H9 (cell line): ENCODE data around the gene ARHGEF2. TPM values are rescaled to one million over a fixed set of nuclear protein-coding genes. Genes with fewer than 3 reads are reported as not detected.

Experiments
- DNase-seq: peaks from one replicate; pipeline ENCODE4 v3.0.0-alpha.2; 2017
- H2AFZ ChIP-seq: one replicate; pipeline ENCODE4 v1.6.1; 2013; ENCODE audit warnings: mild to moderate bottlenecking, low read length, control low read depth, moderate library complexity
- H2AK5ac ChIP-seq: 2 replicates; pipeline ENCODE4 v1.6.1; 2013; ENCODE audit warnings: low read length, control low read depth, mixed read lengths; ENCODE audit not compliant: insufficient read length
- H2BK120ac ChIP-seq: one replicate; pipeline ENCODE4 v1.6.1; 2013; ENCODE audit warnings: low read depth, mild to moderate bottlenecking, low read length, control low read depth, inconsistent platforms; ENCODE audit not compliant: poor library complexity, severe bottlenecking
- H2BK12ac ChIP-seq: 2 replicates; pipeline ENCODE4 v1.6.1; 2013; ENCODE audit warnings: low read length, control low read depth, mixed read lengths, low read depth; ENCODE audit not compliant: insufficient read length
- H2BK15ac ChIP-seq: 2 replicates; pipeline ENCODE4 v1.6.1; 2013; ENCODE audit warnings: low read depth, low read length, control low read depth
- H2BK20ac ChIP-seq: one replicate; pipeline ENCODE4 v1.6.1; 2013; ENCODE audit warnings: low read depth, mild to moderate bottlenecking, low read length, control low read depth, inconsistent platforms; ENCODE audit not compliant: poor library complexity, severe bottlenecking
- H2BK5ac ChIP-seq: 2 replicates; pipeline ENCODE4 v1.6.1; 2013; ENCODE audit warnings: low read length, control low read depth, mixed read lengths; ENCODE audit not compliant: insufficient read length
- H3K14ac ChIP-seq: 2 replicates; pipeline ENCODE4 v1.6.1; 2013; ENCODE audit warnings: low read length, control low read depth; ENCODE audit not compliant: insufficient read depth
- H3K18ac ChIP-seq: 2 replicates; pipeline ENCODE4 v1.6.1; 2013; ENCODE audit warnings: low read depth, mild to moderate bottlenecking, mixed read lengths, low read length, control low read depth; ENCODE audit not compliant: insufficient read length
- H3K23ac ChIP-seq: 2 replicates; pipeline ENCODE4 v1.6.1; 2013; ENCODE audit warnings: low read length, control low read depth, mixed read lengths, low read depth; ENCODE audit not compliant: insufficient read length
- H3K23me2 ChIP-seq: 2 replicates; pipeline ENCODE4 v1.6.1; 2013; ENCODE audit warnings: low read depth, mild to moderate bottlenecking, mixed read lengths, low read length, control low read depth; ENCODE audit not compliant: insufficient read length, poor library complexity, severe bottlenecking
- H3K27ac ChIP-seq: 2 replicates; pipeline ENCODE4 v1.5.1; 2013; ENCODE audit warnings: low read length, control low read depth, mixed read lengths, low read depth; ENCODE audit not compliant: insufficient read length
- H3K27me3 ChIP-seq: 2 replicates; pipeline ENCODE4 v1.6.1; 2013; ENCODE audit warnings: low read length, control low read depth, inconsistent platforms; ENCODE audit not compliant: insufficient read depth
- H3K4ac ChIP-seq: 2 replicates; pipeline ENCODE4 v1.6.1; 2013; ENCODE audit warnings: low read depth, mild to moderate bottlenecking, control low read depth, inconsistent platforms, low read length, moderate library complexity
- H3K4me1 ChIP-seq: 2 replicates; pipeline ENCODE4 v1.6.1; 2013; ENCODE audit warnings: low read length, control low read depth, inconsistent platforms; ENCODE audit not compliant: insufficient read depth
- H3K4me2 ChIP-seq: 2 replicates; pipeline ENCODE4 v1.6.1; 2013; ENCODE audit warnings: low read length, control low read depth, mixed read lengths; ENCODE audit not compliant: insufficient read length, insufficient read depth
- H3K56ac ChIP-seq: 2 replicates; pipeline ENCODE4 v1.6.1; 2013; ENCODE audit warnings: low read depth, mild to moderate bottlenecking, mixed read lengths, low read length, control low read depth; ENCODE audit not compliant: insufficient read length
- H3K79me1 ChIP-seq: 2 replicates; pipeline ENCODE4 v1.6.1; 2013; ENCODE audit warnings: low read depth, mild to moderate bottlenecking, moderate library complexity, low read length, control low read depth, inconsistent platforms; ENCODE audit not compliant: insufficient read depth, poor library complexity, severe bottlenecking
- H3K79me2 ChIP-seq: 2 replicates; pipeline ENCODE4 v1.6.1; 2013; ENCODE audit warnings: low read length, control low read depth, inconsistent platforms; ENCODE audit not compliant: insufficient read depth
- H3K9ac ChIP-seq: 2 replicates; pipeline ENCODE4 v1.6.1; 2013; ENCODE audit warnings: low read length, control low read depth, mixed read lengths; ENCODE audit not compliant: insufficient read length; ENCODE audit errors: extremely low read depth
- H3K9me3 ChIP-seq: one replicate; pipeline ENCODE4 v1.6.1; 2013; ENCODE audit warnings: low read depth, low read length, inconsistent platforms; ENCODE audit not compliant: control insufficient read depth
- H3T11ph ChIP-seq: one replicate; pipeline ENCODE4 v1.6.1; 2013; ENCODE audit warnings: mild to moderate bottlenecking, low read length, control low read depth, inconsistent platforms
- H4K20me1 ChIP-seq: one replicate; pipeline ENCODE4 v1.6.1; 2013; ENCODE audit not compliant: control insufficient read depth, insufficient read length, insufficient read depth
- H4K5ac ChIP-seq: 2 replicates; pipeline ENCODE4 v1.6.1; 2013; ENCODE audit warnings: low read depth, mild to moderate bottlenecking, mixed read lengths, low read length, control low read depth; ENCODE audit not compliant: insufficient read length
- H4K8ac ChIP-seq: replicated peaks from 2 replicates; pipeline ENCODE4 v1.6.1; 2013; ENCODE audit warnings: low read length, control low read depth, mixed read lengths, low read depth; ENCODE audit not compliant: insufficient read length
- H4K91ac ChIP-seq: 2 replicates; pipeline ENCODE4 v1.6.1; 2013; ENCODE audit warnings: low read depth, mild to moderate bottlenecking, moderate library complexity, mixed read lengths, low read length, control low read depth; ENCODE audit not compliant: insufficient read length
- H3K27ac Mint-ChIP-seq, 3 experiments: 2 replicates in 2 of 3; 3 replicates in 1 of 3; pipeline ENCODE4 v1.8.0; 2020 to 2021; ENCODE audit warnings: mixed read lengths in 3 of 3, mild to moderate bottlenecking in 1 of 3, moderate library complexity in 1 of 3
- H3K27me3 Mint-ChIP-seq: 2 replicates; pipeline ENCODE4 v1.8.0; 2021; ENCODE audit warnings: low read depth, mild to moderate bottlenecking, moderate library complexity, mixed read lengths
- H3K36me3 Mint-ChIP-seq, 3 experiments: 2 replicates in 2 of 3; 3 replicates in 1 of 3; pipeline ENCODE4 v1.8.0; 2020 to 2021; ENCODE audit warnings: low read depth in 3 of 3, mixed read lengths in 3 of 3; ENCODE audit not compliant: insufficient read depth in 1 of 3
- H3K4me1 Mint-ChIP-seq, 2 experiments: 2 replicates each; pipeline ENCODE4 v1.8.0; 2020; ENCODE audit warnings: mixed read lengths in 2 of 2
- H3K4me3 Mint-ChIP-seq, 2 experiments: 2 replicates in 1 of 2; 3 replicates in 1 of 2; pipeline ENCODE4 v1.8.0; 2020 to 2021; ENCODE audit warnings: mild to moderate bottlenecking in 2 of 2, mixed read lengths in 2 of 2, moderate library complexity in 1 of 2
- H3K9me3 Mint-ChIP-seq, 2 experiments: 2 replicates in 1 of 2; 3 replicates in 1 of 2; pipeline ENCODE4 v1.8.0; 2020; ENCODE audit warnings: mild to moderate bottlenecking in 2 of 2, mixed read lengths in 2 of 2, moderate library complexity in 1 of 2
- WGBS: extraction: QIAGEN DNeasy Blood & Tissue Kit; methylation state at CpG from one replicate; pipeline ENCODE4 v1.1.7; 2013; ENCODE audit warnings: missing lambda C conversion rate, low lambda C conversion rate, mixed read lengths; ENCODE audit not compliant: insufficient read length; ENCODE audit errors: extremely low coverage; 5-methylcytosine and 5-hydroxymethylcytosine counted together
- total RNA-seq: library from RNA; stranded (reverse); gene quantifications from 2 replicates; pipeline ENCODE4 v1.2.1, GENCODE V29; 2021
- TF ChIP-seq, protein P1 (sequence below): fragments of 200-600 bp; sonication (generic); conservative IDR thresholded peaks from 3 replicates; pipeline ENCODE4 v1.8.0; 2021; ENCODE audit warnings: antibody characterized with exemption, mild to moderate bottlenecking

The ARHGEF2 gene
- total RNA-seq, 1 experiment from 2014 or later = 111 TPM

DNA sequence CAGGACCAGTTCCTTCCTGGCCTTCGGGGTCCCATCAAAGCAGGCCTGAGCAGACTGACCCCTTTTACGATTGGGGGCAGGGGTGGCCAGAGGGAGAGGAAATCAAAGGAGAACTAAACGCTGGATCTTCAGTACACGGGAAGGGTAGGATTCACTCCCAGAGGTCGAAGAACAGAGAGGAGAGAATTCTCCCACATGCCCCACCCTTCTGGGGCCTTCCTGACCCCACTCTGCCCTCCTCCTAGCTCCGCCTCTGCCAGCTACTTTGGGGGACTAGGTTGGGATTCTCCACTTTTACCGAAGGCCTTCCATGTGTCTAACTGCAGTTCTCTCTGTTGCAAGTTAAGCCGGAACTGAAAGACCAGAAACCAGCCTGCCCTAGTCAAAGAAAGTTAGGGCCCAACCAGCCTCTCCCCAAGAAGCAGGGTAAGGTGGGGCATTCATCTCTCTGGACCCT is 654 bp upstream of the ARHGEF2 start:
- Histone ChIP-seq H3K23me2 (peaks cover 28% of the 10 kb centered on the region), H3K4me2 (peak overlapping the region; percentile 81), H3K56ac (no peak overlapping the region), H2AFZ (no peak overlapping the region), H2BK20ac (no peak overlapping the region), H2BK12ac (no peak overlapping the region), H2AK5ac (no peak overlapping the region), H4K91ac (no peak overlapping the region), H3K9me3 (no peaks in the 10 kb centered on the region), H3K4ac (no peak overlapping the region), H3K4me1 (peaks cover 14% of the 10 kb centered on the region), H3K79me1 (peaks cover 6% of the 10 kb centered on the region), H3K9ac (peak overlapping the region; percentile 35), H3K14ac (no peak overlapping the region; the same call in 1 of the 2 replicates), H4K20me1 (peaks cover 7% of the 10 kb centered on the region), H3K18ac (no peak overlapping the region), H3K27ac (no peak overlapping the region), H3K23ac (no peak overlapping the region), H3K79me2 (peaks cover 18% of the 10 kb centered on the region; the same call in 1 of the 2 replicates), H3K27me3 (no peaks in the 10 kb centered on the region), H2BK15ac (no peak overlapping the region), H4K5ac (no peak overlapping the region), H4K8ac (no peak overlapping the region), H2BK5ac (no peak overlapping the region), H2BK120ac (no peak overlapping the region), H3T11ph (no peak overlapping the region)
- peaks cover 81 to 86% of the 10 kb centered on the region in 2 experiments for H3K4me1 Mint-ChIP-seq
- H3K27ac Mint-ChIP-seq = peak overlapping the region; percentile 97 to 99 (median 97)
- peak overlapping the region; percentile 90 to 92 for H3K4me3 Mint-ChIP-seq
- peaks cover 0 to 8% (median 2%) of the 10 kb centered on the region in 3 experiments; a peak in 3 of 7 replicates for H3K36me3 Mint-ChIP-seq
- no peak for DNase-seq
- H3K9me3 Mint-ChIP-seq = no peaks in the 10 kb centered on the region
- WGBS = no CpG with 5 or more reads among the region's 8 CpGs
- TF ChIP-seq, protein P1, sequence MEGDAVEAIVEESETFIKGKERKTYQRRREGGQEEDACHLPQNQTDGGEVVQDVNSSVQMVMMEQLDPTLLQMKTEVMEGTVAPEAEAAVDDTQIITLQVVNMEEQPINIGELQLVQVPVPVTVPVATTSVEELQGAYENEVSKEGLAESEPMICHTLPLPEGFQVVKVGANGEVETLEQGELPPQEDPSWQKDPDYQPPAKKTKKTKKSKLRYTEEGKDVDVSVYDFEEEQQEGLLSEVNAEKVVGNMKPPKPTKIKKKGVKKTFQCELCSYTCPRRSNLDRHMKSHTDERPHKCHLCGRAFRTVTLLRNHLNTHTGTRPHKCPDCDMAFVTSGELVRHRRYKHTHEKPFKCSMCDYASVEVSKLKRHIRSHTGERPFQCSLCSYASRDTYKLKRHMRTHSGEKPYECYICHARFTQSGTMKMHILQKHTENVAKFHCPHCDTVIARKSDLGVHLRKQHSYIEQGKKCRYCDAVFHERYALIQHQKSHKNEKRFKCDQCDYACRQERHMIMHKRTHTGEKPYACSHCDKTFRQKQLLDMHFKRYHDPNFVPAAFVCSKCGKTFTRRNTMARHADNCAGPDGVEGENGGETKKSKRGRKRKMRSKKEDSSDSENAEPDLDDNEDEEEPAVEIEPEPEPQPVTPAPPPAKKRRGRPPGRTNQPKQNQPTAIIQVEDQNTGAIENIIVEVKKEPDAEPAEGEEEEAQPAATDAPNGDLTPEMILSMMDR = no peak
- no peaks in the 10 kb centered on the region for H3K27me3 Mint-ChIP-seq
